GM21717 (cell line): ENCODE measurements around the gene ARAP1.
A peak's percentile ranks its signal among the peaks of the same experiment; 100 is the strongest.
"Not testable (repeated sequence)": the region's sequence is repeated elsewhere in the genome, so short reads cannot be mapped to it uniquely, and the experiment has no call there.

Experiments
- ATAC-seq: cut with Tn5 transposase; IDR thresholded peaks from one replicate; pipeline ENCODE4 v1.9.1; 2021; ENCODE audit warnings: mild to moderate bottlenecking, moderate library complexity; ENCODE audit not compliant: unreplicated experiment

ARAP1 gene

DNA sequence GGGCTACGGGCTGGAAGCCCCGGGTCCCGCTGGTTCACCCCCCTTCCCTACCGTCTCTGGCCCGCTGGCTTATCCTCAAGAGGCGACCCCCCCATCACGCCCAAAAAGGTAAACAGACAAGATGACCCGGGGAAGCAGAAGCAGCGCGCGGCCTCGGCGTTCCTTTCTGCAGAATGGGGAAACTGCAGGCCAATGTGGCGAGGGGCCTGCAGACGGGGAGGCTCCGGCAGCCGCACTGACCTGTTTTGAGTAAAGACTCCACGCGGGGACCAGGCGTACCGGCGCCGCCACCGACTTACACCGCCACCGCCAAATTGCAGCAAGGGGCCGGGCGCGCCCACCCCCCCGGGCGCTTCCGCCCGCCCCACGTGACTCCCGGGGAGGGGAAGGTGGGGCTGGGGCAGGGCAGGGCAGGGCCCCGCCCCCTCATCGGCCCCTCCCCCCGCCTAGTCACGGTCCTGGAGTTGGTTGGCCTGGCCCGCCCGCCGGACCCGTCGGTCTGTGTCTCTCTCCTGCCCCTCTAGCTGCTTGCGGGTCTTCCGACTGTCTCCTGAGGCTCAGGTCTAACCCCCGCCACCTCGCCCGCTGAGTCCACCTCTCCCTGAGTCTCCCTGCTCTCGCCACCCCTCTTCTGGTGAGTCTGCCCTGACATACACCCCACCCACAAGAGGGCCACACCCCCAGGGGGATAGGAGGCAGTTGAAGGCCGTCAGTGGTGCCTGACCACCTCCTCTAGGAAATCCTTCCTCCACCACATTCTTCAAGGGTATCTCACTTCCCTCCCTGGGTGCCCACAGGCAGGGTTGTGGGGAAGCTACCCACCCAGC lies at the start of gene ARAP1:
Gene ARAP1, minus strand, starts transcription at position 321 of the 827 bp plus-strand sequence. CDS start 25,280 bp downstream, outside the sequence.
- ATAC-seq: peak; percentile 60

DNA sequence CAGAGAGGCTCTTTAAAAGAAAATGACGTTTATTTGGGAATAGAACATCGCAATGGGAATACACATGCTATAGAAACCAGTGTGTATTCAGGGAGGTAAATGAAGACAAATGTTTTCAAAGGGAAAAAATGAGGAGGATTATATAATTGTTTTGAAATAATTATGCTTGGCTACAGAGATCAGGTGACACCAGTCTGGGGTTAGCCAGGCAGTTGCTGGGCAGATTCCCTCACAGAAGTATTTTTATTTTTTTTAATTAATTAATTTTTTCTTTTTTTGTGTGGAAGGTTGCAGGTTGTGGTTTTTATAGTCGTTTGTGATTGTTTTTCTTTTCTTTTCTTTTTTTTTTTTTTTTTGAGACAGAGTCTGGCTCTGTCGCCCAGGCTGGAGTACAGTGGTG lies 47.2 kb upstream of the ARAP1 start:
- ATAC-seq: no peak

DNA sequence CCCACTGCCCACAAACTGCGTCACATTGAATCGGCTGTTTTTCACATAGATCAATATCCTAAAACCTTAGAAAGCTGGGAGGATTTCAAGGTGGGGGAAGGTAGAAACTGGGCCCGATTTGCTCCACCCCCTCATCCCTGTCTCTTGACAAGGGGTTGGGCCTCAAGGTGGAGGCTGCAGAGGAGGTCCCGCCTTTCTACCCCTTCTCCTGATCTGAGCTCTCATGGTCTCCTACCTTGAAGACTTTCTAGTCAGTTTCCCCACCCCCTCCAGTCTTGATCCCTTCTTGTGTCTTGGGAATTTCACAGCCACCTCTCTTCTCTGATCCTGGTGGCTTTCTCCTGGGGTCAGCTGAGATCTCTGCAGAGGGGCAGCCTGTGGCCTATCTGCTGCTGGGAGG lies 46.2 kb upstream of the ARAP1 start:
- ATAC-seq: no peak

DNA sequence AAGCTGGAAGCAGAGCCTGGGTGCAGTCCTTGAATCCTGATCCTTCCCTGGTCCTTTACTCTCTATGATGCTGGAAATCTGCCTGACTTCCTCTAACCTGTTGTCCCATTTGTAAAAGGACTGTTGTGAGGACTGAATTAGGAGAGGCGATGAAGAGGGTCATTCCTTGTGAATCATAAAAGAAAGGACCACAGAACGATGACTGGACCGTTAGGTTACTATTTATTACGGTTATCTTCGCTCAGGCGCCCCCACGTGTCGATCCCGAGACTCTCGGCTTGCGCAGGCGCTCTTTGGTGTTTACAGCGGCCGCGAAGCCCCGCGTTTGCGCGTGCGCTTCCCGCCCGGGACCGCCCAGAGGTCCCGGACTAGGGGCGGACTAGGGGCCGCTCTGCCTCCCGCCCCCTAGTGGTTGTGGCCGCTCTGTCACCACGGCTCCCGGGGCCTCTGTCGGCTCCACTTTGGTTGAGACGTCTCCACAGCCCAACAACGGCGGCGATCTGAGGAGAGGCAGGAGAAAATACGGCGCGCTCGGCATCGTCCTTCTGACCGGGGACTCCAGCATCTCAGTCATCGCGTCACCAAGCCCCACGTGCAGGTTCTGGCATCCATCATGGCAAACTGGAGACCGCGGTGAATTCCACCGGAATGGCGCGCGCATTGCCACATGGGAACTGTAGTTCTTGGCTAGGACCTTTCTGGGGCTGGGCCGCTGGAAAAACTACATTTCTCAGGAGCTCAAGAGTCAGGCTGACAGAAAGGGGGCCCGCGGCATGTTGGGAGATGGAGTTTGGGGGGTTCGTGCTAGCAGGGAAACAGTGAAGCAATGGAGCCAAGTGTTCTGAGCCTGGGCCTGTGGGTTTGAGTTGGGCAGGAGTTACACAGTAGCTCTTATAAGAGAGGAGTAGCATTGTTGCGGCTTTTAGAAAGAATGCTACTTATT lies 41.5 kb upstream of the ARAP1 start, which contains the start of gene STARD10:
Gene STARD10, minus strand, starts transcription at position 623 of the 943 bp plus-strand sequence. CDS start 12,866 bp downstream, outside the sequence.
- peak; percentile 79 for ATAC-seq

DNA sequence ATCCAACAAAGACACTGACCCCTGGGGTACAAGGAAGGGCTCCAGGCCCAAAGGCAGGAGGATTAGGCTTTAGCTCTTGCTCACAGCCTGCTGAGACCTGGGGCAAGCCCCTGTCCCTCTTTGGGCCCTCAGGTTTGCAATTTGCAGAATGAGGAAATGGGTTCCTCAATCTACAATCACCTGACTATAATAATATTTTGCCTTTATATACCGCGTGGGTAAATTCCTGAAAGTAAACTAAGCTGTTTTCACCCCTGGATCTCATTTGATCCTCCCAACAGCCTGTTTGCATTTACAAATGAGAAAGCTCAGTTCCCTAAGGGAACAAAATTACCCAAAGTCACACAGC lies 40.8 kb upstream of the ARAP1 start:
- ATAC-seq: peak; percentile 1

DNA sequence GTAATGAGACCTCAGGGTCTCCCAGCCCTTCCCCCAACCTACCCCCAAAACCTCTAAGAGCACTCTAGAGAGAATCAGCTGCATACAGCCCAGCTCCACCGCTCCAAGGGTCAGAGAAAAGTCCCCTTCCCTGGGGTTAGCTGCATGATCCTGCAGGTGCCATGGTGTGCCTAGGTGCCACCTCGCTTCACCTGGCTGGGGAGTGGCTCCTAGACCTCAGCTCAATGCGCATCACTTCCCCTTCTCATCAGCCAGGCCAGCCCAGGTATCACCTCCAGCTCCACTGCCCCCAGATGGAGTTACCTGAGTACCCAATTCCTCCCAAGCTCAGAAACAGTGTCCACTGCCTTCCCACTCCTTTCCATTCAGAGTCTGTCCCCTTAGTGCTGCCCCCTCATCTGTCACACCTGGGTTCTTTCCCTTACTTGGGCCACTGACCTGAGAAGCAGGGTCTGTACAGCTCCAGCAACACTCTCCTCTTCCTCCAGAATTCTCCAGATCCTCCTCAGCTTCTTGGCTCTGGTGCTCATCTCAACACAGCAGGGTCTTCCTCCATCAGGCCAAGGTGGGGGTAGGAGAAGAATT lies 40.3 kb upstream of the ARAP1 start:
- ATAC-seq: peak; percentile 3

DNA sequence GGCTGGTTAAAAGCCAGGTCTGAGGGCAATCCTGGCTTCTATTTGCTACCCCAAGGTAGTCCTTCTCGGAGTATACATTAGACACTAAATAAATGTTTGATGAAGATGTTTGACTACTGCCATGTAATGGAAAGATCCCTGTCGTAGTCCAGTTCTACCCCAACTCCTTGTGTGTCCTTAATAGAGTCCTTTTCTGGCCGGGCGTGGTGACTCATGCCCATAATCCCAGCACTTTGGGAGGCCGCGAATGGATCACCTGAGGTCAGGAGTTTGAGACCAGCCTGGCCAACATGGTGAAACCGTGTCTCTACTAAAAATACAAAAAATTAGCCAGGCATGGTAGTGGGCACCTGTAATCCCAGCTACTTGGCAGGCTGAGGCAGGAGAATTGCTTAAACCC lies 39.0 kb upstream of the ARAP1 start:
- ATAC-seq: not testable (repeated sequence)

DNA sequence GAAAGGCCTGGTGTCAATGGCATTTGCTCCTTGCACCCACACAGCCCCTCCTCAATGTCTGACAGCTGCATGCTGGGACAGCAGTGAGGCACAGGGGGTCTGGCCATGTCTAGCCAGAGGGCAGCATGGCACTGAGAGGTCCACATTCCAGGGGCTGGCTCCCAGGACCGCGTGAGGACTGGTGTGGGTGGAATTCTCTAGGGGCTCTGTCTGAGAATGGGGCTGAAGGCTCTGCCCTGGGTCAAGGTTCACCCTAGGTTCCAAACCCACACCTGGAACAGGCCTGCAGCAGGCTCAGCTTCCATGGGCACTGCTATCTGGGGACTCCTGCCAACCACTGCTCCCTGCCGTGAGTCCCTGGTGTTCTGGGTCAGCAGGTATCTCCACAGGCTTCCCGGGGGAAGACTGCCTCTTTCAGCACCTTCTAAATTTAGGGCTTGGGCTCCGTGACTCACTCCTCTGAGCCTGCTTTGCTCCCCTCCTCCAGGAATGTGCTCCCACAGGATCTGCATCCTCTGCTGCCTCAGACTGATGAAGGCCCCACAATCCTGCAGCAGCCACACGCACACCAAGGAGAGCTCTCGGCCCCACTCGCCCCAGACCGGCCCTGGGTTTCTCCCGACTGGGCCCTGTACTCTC lies 37.4 kb upstream of the ARAP1 start:
- no peak for ATAC-seq

DNA sequence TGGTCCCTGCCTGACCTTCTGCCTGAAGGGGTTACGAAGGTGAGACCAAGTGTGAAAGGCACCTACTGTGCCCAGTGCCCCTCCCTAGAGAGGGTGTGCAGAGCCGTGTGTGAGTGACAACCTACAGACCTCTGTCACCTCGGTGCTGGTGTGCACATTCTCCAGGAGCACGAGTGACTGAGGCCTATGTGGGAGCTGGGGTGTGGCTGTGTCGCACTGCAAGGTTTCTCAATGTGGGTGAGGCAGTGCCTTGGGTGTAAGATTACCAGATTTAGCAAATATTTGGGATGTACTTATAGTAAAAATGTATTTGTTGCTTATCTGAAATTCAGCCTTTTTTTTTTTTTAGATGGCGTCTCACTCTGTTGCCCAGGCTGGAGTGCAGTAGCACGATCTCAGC lies 36.0 kb upstream of the ARAP1 start:
- no peak for ATAC-seq

DNA sequence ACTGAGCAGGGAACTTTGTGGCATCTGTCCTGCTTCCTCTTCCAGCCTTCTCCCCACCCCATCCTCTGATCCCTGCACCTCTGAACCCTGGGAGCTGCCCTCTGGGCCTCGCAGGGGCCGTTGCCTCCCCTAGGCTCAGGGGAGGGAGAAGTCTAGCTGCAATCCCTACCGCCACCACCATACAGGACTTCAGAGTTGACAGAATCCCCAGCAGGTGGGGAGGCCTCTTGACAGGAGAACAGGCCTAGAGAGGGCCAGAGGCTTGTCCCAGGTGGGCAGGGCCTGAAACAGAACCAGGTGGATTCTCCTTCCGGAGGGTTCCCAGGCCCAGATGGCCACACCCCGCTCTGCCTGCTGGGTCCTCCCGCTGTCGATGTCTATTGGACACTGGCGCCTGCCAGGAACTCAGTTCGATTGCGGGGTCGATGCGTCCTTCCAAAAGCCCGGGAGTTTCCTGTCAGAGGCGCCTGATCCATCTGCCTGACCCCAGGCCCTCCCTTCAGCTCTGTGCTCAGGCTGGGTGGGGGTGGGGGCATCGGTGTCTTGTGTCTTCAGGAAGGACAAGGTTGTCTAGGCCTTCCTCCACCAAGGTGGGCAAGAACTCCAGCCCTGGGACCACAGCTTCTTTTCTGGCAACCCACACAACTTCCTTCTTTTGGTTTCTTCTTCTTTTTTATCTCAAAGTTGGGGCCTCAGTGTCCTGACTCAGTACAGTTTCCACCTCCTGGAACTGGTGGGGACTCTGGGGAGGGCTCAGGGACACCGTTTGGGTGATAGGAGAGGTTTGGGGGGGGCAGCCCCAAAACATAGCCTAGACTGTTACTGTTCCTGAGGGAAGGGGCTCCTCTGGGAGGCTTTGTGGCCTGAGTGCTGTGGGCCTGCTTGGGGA lies 35.3 kb upstream of the ARAP1 start:
- ATAC-seq: no peak

DNA sequence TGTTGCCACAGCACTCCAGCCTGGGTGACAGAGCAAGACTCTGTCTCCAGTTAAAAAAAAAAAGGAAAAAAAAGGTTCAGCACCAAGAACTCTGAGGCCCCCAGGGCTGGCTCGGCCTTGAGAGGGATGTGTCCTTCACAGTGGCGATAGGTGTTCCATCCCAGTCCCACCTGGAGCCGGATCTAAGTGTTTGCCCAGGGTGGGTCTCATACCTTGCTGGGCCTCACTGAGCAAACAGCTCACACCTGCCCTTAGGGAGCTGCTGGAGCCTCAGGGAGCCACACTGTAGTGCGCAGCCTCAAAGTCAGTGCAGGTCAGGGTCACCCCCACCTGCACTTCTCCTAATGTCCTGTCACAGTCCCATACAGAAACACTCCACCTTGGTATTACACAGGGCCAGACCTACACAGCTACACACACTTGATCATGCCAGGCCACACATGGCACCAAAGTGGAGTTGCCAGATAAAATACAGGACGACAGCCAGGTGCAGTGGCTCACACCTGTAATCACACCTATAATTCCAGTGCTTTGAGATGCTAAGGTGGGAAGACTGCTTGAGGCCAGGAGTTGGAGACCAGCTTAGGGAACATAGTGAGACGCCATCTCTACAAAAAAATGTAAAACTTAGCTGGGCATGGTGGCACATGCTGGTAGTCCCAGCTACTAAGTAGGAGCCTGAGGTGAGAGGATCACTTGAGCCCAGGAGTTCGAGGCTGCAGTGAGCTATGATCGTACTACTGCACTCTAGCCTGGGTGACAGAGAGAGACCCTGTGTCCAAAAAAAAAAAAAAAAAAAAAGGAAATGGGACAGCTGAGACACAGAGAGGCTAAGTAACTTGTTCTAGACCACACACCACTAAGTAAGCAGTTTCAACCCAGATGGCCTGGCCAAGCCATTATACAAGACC lies 34.4 kb upstream of the ARAP1 start:
- ATAC-seq: no peak

DNA sequence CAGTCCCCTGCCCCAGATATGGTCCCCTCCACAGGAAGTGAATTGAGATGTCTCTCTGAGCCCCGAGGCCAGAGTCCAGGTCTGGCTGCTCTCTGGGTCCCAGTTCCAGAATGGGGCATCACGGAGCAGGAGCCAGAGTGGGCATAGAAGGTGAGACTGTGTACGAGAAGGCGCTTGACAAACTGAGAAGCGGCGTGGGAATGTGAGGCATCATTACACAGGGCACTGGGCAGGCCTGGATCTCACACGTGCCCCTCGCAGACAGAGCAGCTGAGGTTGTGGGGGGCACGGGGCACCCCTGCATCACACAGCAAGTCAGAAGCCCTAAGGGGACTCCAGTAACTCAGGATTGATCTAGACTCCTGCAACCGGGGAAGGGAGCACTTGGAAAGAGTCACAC lies 32.5 kb upstream of the ARAP1 start:
- ATAC-seq: no peak

DNA sequence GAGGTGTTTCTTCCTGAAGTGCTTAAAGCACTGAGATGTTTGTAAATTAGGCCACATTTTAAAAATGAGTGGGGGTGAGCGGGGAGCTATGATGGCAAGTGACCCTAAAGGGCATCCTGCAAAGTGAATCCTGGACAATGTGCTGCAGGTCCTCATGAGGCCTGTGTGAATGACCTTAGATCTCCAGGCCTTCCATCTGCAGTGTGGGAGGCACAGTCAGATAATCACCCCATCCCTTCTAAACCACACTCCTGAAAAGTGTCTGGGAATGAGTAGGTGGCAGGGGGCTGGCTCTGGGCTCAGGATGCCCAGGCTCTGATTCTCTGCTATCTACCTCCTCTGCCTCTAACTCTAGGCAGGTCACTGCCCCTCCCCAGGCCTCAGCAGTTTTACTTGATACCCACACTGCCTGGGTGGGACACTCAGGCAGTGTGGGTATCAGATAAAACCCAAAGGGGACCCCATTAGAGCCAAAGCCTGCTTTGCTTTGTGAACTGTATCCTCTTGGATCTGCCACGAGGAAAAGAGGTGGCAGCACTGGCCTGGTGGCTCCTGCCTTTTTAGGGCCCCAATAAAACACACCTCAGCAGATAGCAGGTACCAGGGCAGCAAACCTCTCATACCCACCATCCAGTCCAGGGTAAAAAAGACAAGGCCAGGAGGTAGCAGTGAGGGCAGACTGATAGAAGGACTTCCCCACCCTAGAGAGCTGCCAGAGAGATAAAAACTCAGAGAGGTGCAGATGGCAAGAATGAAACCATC lies 31.1 kb upstream of the ARAP1 start:
- no peak for ATAC-seq

DNA sequence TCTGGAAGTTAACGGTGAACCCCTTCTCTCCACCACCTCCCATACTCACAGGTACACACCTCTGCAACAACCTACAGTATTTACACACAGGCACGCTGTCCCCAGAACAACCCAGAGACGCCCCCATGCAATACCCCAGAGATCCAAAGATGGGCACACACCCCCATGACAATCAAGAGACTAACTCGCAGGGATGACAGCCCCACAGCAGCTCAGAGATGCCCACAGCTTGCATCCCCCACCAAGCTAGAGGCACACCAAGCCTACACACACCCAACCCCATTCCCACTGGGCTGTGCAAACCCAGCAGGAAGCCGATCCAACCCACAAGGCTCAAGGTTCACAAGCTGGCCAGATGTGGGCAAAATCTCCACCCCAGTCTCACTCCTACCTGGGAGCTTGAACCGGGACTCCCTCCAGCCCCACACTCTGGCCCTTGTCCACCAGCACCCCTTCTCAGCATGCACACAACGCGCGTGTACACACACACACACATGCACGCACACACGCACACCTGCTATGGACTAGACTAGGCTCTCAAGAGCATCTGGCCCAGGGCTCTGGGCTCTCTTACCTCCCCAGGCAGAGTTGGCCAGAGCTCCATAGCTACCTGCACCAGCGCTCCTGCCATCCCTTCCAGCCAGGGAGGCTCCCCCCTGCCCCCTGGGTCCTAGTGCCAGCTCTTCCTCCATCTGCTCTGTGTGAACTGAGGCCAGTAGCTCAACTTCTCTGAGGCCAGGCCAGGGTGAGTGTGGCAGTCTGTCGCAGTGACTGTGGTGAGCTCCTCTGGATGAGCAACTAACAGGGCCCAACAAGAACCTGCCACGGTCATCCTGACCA lies 30.1 kb upstream of the ARAP1 start:
- ATAC-seq: no peak

DNA sequence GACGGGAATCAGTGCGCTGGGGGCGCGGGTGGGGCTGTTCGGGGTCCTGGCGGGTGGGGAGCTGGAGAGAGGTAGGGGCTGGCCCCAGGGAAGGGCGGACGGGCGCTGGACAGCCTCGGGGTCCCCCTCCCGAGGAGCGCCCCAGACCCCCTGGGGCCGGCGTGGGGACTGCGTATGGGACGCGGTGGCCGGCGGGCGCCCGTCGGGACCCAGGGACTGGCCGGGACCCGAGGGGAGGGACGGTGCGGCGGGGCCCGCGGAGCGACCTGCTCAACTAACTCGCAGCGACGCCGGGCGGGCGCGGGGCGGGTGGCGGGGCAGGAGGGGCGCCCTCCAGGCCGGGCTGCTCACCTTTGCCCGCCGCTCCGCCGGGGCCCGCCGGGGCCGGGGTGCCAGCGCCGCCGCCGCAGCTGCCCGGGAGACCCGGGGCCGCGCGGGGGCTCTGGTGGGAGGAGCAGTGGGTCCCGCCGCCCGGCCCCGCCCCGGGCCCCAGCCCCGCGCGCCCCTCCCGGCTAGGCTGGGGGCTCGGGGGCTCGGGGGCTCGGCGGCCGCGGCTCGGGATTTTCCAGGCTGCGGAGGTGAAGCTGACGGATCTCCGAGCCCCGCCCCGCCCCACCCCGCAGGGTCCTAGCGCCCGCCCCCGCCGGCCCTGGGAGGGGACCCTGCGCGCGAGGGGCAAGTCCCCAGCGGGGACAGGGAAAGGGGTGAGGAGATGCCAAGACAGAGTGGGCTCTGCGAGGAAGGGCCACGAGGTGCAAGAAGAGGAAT lies 29.3 kb upstream of the ARAP1 start:
- ATAC-seq: no peak

DNA sequence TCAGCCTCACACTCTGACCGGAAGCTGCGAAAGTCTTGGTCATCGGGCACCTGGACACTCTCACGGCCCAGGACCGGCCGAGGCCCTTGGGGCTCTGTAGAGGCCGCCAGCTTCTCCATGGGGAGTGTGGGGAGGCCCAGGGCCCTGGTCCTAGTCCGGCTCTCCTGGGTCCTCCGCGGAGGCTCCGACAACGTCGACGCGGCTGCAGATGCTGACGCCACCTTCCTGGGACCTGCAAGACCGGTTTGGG lies 28.8 kb upstream of the ARAP1 start:
- ATAC-seq: no peak
